HCT116 (cell line): Measurements from ENCODE around the gene SORBS1.

Source experiments
- ATF3 ChIP-seq: IDR thresholded peaks from 2 replicates; pipeline ENCODE4 v1.6.1; 2012
- CEBPB ChIP-seq: IDR thresholded peaks from 2 replicates; pipeline ENCODE4 v1.6.1; 2012; ENCODE audit warnings: low read depth
- EZH2 ChIP-seq: fragments of 200-600 bp; sonication (generic); IDR thresholded peaks from 2 replicates; pipeline ENCODE4 v1.6.1; 2017; ENCODE audit warnings: antibody characterized with exemption, mixed run types
- EZH2phosphoT487 ChIP-seq: fragments of 200-600 bp; IDR thresholded peaks from 2 replicates; pipeline ENCODE4 v1.6.1; 2018; ENCODE audit warnings: antibody characterized with exemption, borderline replicate concordance
- POLR2A ChIP-seq: IDR thresholded peaks from 2 replicates; pipeline ENCODE4 v1.7.0; 2011; ENCODE audit warnings: borderline replicate concordance; ENCODE audit not compliant: insufficient read depth, insufficient read length; ENCODE audit errors: extremely low read depth
- POLR2AphosphoS5 ChIP-seq: IDR thresholded peaks from 2 replicates; pipeline ENCODE4 v1.6.1; 2011; ENCODE audit warnings: mild to moderate bottlenecking, low read depth, low read length, moderate library complexity
- REST ChIP-seq: IDR thresholded peaks from 2 replicates; pipeline ENCODE4 v1.6.1; 2012; ENCODE audit warnings: low read depth
- SIN3A ChIP-seq: IDR thresholded peaks from 2 replicates; pipeline ENCODE4 v1.6.1; 2012; ENCODE audit warnings: low read depth
- TCF7L2 ChIP-seq: IDR thresholded peaks from 2 replicates; pipeline ENCODE4 v1.7.0; 2011; ENCODE audit warnings: borderline replicate concordance, inconsistent platforms; ENCODE audit not compliant: insufficient read depth, insufficient read length; ENCODE audit errors: extremely low read depth
- YY1 ChIP-seq: IDR thresholded peaks from 2 replicates; pipeline ENCODE4 v1.6.1; 2011; ENCODE audit warnings: low read length, low read depth, moderate library complexity, mild to moderate bottlenecking; ENCODE audit not compliant: insufficient replicate concordance; ENCODE audit errors: extremely low read depth
- TF ChIP-seq, protein P1 (sequence below), 3 experiments: fragments of 200-600 bp in 1 of 3; sonication (generic) in 1 of 3; IDR thresholded peaks in 2 of 3; conservative IDR thresholded peaks in 1 of 3; 2 replicates each; pipeline ENCODE4 v1.5.1; 2012 to 2017; ENCODE audit warnings: low read depth in 2 of 3, low read length in 2 of 3, antibody characterized with exemption in 1 of 3, borderline replicate concordance in 1 of 3, control low read depth in 1 of 3, mild to moderate bottlenecking in 1 of 3, mixed read lengths in 1 of 3, mixed run types in 1 of 3, moderate library complexity in 1 of 3; ENCODE audit not compliant: insufficient read depth in 1 of 3

- TF ChIP-seq POLR2A, result no peak
- TF ChIP-seq, protein P1, sequence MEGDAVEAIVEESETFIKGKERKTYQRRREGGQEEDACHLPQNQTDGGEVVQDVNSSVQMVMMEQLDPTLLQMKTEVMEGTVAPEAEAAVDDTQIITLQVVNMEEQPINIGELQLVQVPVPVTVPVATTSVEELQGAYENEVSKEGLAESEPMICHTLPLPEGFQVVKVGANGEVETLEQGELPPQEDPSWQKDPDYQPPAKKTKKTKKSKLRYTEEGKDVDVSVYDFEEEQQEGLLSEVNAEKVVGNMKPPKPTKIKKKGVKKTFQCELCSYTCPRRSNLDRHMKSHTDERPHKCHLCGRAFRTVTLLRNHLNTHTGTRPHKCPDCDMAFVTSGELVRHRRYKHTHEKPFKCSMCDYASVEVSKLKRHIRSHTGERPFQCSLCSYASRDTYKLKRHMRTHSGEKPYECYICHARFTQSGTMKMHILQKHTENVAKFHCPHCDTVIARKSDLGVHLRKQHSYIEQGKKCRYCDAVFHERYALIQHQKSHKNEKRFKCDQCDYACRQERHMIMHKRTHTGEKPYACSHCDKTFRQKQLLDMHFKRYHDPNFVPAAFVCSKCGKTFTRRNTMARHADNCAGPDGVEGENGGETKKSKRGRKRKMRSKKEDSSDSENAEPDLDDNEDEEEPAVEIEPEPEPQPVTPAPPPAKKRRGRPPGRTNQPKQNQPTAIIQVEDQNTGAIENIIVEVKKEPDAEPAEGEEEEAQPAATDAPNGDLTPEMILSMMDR (IDR thresholded peaks at IDR 0.05 in 2 of 3, conservative IDR thresholded peaks at IDR 0.05 in 1 of 3; ENCODE audit: borderline replicate concordance in 1 of 3, insufficient read depth in 1 of 3, low read depth in 2 of 3, low read length in 2 of 3), result no peak
- no peak for TF ChIP-seq TCF7L2
- TF ChIP-seq POLR2AphosphoS5, result no peak
- no peak for TF ChIP-seq ATF3
- no peak for TF ChIP-seq CEBPB
- TF ChIP-seq SIN3A, result no peak
- TF ChIP-seq REST, result no peak
- TF ChIP-seq EZH2, result no peak
- TF ChIP-seq EZH2phosphoT487, result no peak
- no peak for TF ChIP-seq YY1
Measured at GRCh38 chr10:95330966-95331453, 230.2 kb downstream of the SORBS1 start.
